GM12801 (cell line): ENCODE data around the gene LAMB3.

Experiments
- CTCF ChIP-seq: IDR thresholded peaks from one replicate; pipeline ENCODE4 v1.5.1; 2011; ENCODE audit warnings: control low read depth; ENCODE audit not compliant: insufficient read length; ENCODE audit errors: extremely low read depth

LAMB3 gene

GRCh38 chr1:209648931-209649776 is 3.1 kb downstream of the LAMB3 start:
- no peak for TF ChIP-seq CTCF

DNA sequence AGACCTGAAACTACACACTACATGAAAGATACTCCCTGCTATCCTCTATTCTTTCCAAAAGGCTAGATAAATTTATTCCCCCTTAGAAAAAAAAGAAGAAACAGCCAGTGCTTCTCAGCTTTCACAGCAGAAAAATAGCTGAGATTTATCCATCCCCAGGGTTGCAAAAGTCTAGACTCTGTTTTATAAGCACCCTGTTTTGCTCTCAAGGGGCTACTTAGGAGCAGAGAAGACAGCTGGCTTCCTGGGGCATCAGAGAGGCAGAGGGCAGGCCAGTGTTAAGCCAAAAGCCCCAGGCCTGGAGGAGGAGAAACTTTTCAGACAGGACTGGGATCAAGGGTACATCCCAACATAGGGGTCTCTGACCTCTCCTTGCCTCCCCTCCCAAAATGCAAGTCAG is 3.9 kb downstream of the LAMB3 start:
- TF ChIP-seq CTCF, result no peak

DNA sequence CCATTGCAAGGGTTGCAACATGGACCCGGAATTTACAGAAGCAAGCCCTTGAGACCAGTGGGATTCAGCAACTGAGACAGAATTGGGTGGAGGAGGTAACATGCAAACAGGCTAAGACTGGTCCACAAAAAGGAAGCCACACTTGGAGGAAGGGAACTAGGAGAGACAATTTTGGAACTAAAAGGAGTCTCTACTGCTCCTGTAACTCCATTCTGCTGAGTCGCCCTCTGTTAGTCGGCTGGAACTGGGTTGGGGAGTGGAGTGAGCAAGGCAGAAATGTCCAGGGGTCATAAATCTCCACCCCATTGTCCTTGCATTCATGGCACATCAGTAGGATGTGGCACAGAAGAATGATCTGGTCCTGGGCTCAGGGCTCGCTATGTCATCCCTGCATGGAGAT is 5.1 kb downstream of the LAMB3 start:
- no peak for TF ChIP-seq CTCF

GRCh38 chr1:209646558-209646957 is 5.7 kb downstream of the LAMB3 start:
- TF ChIP-seq CTCF, result no peak

DNA sequence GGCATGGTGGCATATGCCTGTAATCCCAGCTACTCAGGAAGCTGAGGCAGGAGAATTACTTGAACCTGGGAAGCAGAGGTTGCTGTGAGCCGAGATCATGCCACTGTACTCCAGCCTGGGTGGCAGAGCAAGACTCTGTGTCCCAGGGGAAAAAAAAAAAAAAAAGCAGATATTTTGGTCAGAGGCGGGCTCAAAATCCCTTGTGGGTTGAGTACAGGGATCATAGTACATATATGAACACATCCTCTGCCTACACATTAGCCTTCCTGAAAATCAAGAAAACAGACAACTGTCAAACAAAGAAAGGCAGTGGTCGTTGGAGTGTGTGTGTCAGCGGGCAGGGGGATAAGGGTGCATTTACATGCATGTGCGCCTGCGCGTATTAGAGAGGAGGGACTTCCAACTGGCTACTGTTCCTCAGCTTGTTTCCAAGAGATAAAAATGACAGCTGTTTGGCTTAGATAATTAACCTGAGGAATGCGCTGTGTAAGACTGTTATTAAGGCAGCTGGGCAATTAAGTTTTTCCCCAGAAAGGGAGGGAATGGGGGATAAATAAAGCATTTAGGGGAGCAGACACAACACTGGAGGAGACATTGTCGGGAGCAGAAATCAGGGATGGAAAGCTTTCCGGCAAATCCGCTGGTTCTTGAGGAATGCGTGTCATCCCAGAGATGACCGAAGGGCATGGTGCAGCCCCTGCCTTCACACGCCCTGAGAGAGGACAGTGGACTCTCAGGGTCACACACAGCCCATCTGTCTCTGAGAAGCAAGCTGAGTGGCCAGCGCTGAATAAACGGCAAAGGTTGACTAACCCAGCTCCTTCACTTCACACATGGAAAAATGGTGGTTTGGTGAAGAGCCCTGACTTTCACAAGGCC is 6.4 kb downstream of the LAMB3 start:
- no peak for TF ChIP-seq CTCF

GRCh38 chr1:209643285-209644020 is 8.8 kb downstream of the LAMB3 start:
- TF ChIP-seq CTCF, result no peak

GRCh38 chr1:209642816-209643215 is 9.4 kb downstream of the LAMB3 start:
- no peak for TF ChIP-seq CTCF
